ENCODE results near the gene THSD7B. TPM values are rescaled to one million over a fixed set of nuclear protein-coding genes. Genes with fewer than 3 reads are reported as not detected.

THSD7B gene
- total RNA-seq, 1 donor from 2014 or later, result 12.0 TPM

GRCh38 chr2:137383391-137383790 is 618.0 kb downstream of the THSD7B start:
- Mint-ChIP-seq H3K9me3 (ENCODE audit: low read depth) (peaks cover 10% of the 10 kb centered on the region), H3K27ac (no peak overlapping the region), H3K36me3 (ENCODE audit: insufficient read depth) (peaks cover 6% of the 10 kb centered on the region), H3K27me3 (no peaks in the 10 kb centered on the region), H3K4me1 (ENCODE audit: low read depth) (peaks cover 3% of the 10 kb centered on the region), H3K4me3 (ENCODE audit: low read depth) (no peak overlapping the region)
- DNase-seq (ENCODE audit: low spot score, unreplicated experiment), result no peak
- no peak for TF ChIP-seq CTCF (IDR thresholded peaks at IDR 0.05; ENCODE audit: unreplicated experiment)

GRCh38 chr2:137387044-137387443 is 621.7 kb downstream of the THSD7B start:
- peaks cover 6% of the 10 kb centered on the region for H3K36me3 Mint-ChIP-seq (ENCODE audit: insufficient read depth)
- DNase-seq (ENCODE audit: low spot score, unreplicated experiment), result no peak
- H3K4me3 Mint-ChIP-seq (ENCODE audit: low read depth), result no peak overlapping the region
- no peak for TF ChIP-seq CTCF (IDR thresholded peaks at IDR 0.05; ENCODE audit: unreplicated experiment)
- H3K9me3 Mint-ChIP-seq (ENCODE audit: low read depth), result peaks cover 10% of the 10 kb centered on the region
- no peak overlapping the region for H3K27ac Mint-ChIP-seq
- no peaks in the 10 kb centered on the region for H3K27me3 Mint-ChIP-seq
- peaks cover 3% of the 10 kb centered on the region for H3K4me1 Mint-ChIP-seq (ENCODE audit: low read depth)

- peaks cover 10% of the 10 kb centered on the region for H3K9me3 Mint-ChIP-seq (ENCODE audit: low read depth)
- H3K4me1 Mint-ChIP-seq (ENCODE audit: low read depth), result peaks cover 9% of the 10 kb centered on the region
- TF ChIP-seq CTCF (IDR thresholded peaks at IDR 0.05; ENCODE audit: unreplicated experiment), result no peak
- H3K27ac Mint-ChIP-seq, result no peak overlapping the region
- H3K36me3 Mint-ChIP-seq (ENCODE audit: insufficient read depth), result peaks cover 4% of the 10 kb centered on the region
- no peaks in the 10 kb centered on the region for H3K27me3 Mint-ChIP-seq
- no peak overlapping the region for H3K4me3 Mint-ChIP-seq (ENCODE audit: low read depth)
- no peak for DNase-seq (ENCODE audit: low spot score, unreplicated experiment)
These were observed 640.2 kb downstream of the THSD7B start for GRCh38 chr2:137405496-137405895.

GRCh38 chr2:137411585-137411984 is 646.2 kb downstream of the THSD7B start:
- no peak overlapping the region for H3K4me3 Mint-ChIP-seq (ENCODE audit: low read depth)

GRCh38 chr2:137420744-137421143 is 655.4 kb downstream of the THSD7B start:
- H3K4me1 Mint-ChIP-seq (ENCODE audit: low read depth), result no peaks in the 10 kb centered on the region
- H3K4me3 Mint-ChIP-seq (ENCODE audit: low read depth), result no peak overlapping the region
- no peaks in the 10 kb centered on the region for H3K27me3 Mint-ChIP-seq
- TF ChIP-seq CTCF (IDR thresholded peaks at IDR 0.05; ENCODE audit: unreplicated experiment), result no peak
- DNase-seq (ENCODE audit: low spot score, unreplicated experiment), result no peak
- H3K9me3 Mint-ChIP-seq (ENCODE audit: low read depth), result peaks cover 11% of the 10 kb centered on the region
- no peak overlapping the region for H3K27ac Mint-ChIP-seq
- peaks cover 5% of the 10 kb centered on the region for H3K36me3 Mint-ChIP-seq (ENCODE audit: insufficient read depth)

More at GRCh38 chr2:137411585-137411984, 646.2 kb downstream of the THSD7B start:
- Mint-ChIP-seq H3K9me3 (ENCODE audit: low read depth) (peaks cover 10% of the 10 kb centered on the region), H3K27ac (peak overlapping the region; percentile 50), H3K27me3 (no peaks in the 10 kb centered on the region), H3K4me1 (ENCODE audit: low read depth) (peaks cover 11% of the 10 kb centered on the region), H3K36me3 (ENCODE audit: insufficient read depth) (peaks cover 6% of the 10 kb centered on the region)
- no peak for DNase-seq (ENCODE audit: low spot score, unreplicated experiment)
- TF ChIP-seq CTCF (IDR thresholded peaks at IDR 0.05; ENCODE audit: unreplicated experiment), result no peak

Measured in progenitor cell of endocrine pancreas (in vitro differentiated cells).